Smooth muscle cell (in vitro differentiated cells): Measurements from ENCODE around the gene SERPINA3. TPM values are rescaled to one million over a fixed set of nuclear protein-coding genes. Genes with fewer than 3 reads are reported as not detected.

Source experiments
- DNase-seq: peaks from one replicate; lab custom pipeline; 2025; ENCODE audit not compliant: unreplicated experiment; lab: John Stamatoyannopoulos, UW
- H2AFZ ChIP-seq: fragments of 200-600 bp; sonication (generic); 2 replicates; pipeline ENCODE4 v1.6.0; 2016; ENCODE audit warnings: antibody characterized with exemption, low read depth, mild to moderate bottlenecking
- H3F3A ChIP-seq: fragments of 200-600 bp; sonication (generic); 2 replicates; pipeline ENCODE4 v1.6.0; 2017; ENCODE audit warnings: antibody characterized with exemption, low read depth
- H3K27ac ChIP-seq: fragments of 200-600 bp; sonication (generic); 2 replicates; pipeline ENCODE4 v1.5.1; 2016; ENCODE audit warnings: low read depth, mild to moderate bottlenecking
- H3K27me3 ChIP-seq: fragments of 200-600 bp; sonication (generic); 2 replicates; pipeline ENCODE4 v1.6.1; 2016; ENCODE audit warnings: low read depth, mild to moderate bottlenecking
- H3K36me3 ChIP-seq: fragments of 200-600 bp; sonication (generic); 2 replicates; pipeline ENCODE4 v1.5.1; 2016; ENCODE audit warnings: low read depth
- H3K4me1 ChIP-seq: fragments of 200-600 bp; sonication (generic); 2 replicates; pipeline ENCODE4 v1.5.1; 2016; ENCODE audit warnings: low read depth
- H3K4me2 ChIP-seq: fragments of 200-600 bp; sonication (generic); 2 replicates; pipeline ENCODE4 v1.6.0; 2016; ENCODE audit warnings: mild to moderate bottlenecking
- H3K4me3 ChIP-seq: fragments of 200-600 bp; sonication (generic); 2 replicates; pipeline ENCODE4 v1.5.1; 2016; ENCODE audit warnings: mild to moderate bottlenecking
- H3K79me2 ChIP-seq: fragments of 200-600 bp; sonication (generic); 2 replicates; pipeline ENCODE4 v1.6.0; 2016; ENCODE audit warnings: low read depth, mild to moderate bottlenecking
- H3K9ac ChIP-seq: fragments of 200-600 bp; sonication (generic); 2 replicates; pipeline ENCODE4 v1.6.0; 2016; ENCODE audit warnings: low read depth
- H3K9me3 ChIP-seq: fragments of 200-600 bp; sonication (generic); replicated peaks from 2 replicates; pipeline ENCODE4 v1.5.1; 2016; ENCODE audit warnings: low read depth
- H4K20me1 ChIP-seq: fragments of 200-600 bp; sonication (generic); 2 replicates; pipeline ENCODE4 v1.6.0; 2016; ENCODE audit warnings: low read depth
- WGBS: methylation state at CpG from one replicate; pipeline ENCODE4 v1.1.7; 2016; ENCODE audit warnings: low lambda C conversion rate; 5-methylcytosine and 5-hydroxymethylcytosine counted together
- polyA plus RNA-seq: library from polyadenylated mRNA; unstranded; fragments of >200 nt; fragmentation: Nextera tagmentation; extraction: Ambion mirVana; gene quantifications from 2 replicates; pipeline ENCODE4 v1.2.1, GENCODE V29; 2016
- total RNA-seq: library from RNA; depleted of rRNA; stranded (reverse); fragments of >200 nt; gene quantifications from 2 replicates; pipeline ENCODE4 v1.2.3, GENCODE V29; 2014
- TF ChIP-seq, protein P1 (sequence below): fragments of 200-600 bp; sonication (generic); IDR thresholded peaks from 2 replicates; pipeline ENCODE4 v1.5.1; 2017; ENCODE audit warnings: borderline replicate concordance, mild to moderate bottlenecking, antibody characterized with exemption; ENCODE audit not compliant: insufficient read depth, poor library complexity, severe bottlenecking

Gene SERPINA3
- total and polyA plus RNA-seq, 2 experiments from 2014 or later: 0.45 to 3.2 TPM

DNA sequence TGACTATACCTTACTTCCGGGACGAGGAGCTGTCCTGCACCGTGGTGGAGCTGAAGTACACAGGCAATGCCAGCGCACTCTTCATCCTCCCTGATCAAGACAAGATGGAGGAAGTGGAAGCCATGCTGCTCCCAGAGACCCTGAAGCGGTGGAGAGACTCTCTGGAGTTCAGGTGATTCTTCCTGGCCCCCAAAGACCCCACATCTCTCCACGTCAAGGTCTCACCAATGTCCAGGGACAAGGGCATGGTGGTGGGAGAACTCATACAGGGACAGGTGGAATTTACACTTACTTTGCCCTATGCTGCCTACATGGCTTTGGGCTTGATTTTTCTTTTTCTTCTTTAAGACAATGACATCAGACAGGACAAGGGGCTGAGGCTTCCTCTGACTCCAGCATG lies 7.1 kb downstream of the SERPINA3 start:
- TF ChIP-seq, protein P1, sequence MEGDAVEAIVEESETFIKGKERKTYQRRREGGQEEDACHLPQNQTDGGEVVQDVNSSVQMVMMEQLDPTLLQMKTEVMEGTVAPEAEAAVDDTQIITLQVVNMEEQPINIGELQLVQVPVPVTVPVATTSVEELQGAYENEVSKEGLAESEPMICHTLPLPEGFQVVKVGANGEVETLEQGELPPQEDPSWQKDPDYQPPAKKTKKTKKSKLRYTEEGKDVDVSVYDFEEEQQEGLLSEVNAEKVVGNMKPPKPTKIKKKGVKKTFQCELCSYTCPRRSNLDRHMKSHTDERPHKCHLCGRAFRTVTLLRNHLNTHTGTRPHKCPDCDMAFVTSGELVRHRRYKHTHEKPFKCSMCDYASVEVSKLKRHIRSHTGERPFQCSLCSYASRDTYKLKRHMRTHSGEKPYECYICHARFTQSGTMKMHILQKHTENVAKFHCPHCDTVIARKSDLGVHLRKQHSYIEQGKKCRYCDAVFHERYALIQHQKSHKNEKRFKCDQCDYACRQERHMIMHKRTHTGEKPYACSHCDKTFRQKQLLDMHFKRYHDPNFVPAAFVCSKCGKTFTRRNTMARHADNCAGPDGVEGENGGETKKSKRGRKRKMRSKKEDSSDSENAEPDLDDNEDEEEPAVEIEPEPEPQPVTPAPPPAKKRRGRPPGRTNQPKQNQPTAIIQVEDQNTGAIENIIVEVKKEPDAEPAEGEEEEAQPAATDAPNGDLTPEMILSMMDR: no peak
- Histone ChIP-seq H2AFZ (no peak overlapping the region), H3F3A (no peaks in the 10 kb centered on the region), H4K20me1 (no peaks in the 10 kb centered on the region), H3K79me2 (no peaks in the 10 kb centered on the region), H3K27ac (no peak overlapping the region), H3K4me3 (no peak overlapping the region), H3K4me2 (no peak overlapping the region), H3K36me3 (no peaks in the 10 kb centered on the region), H3K4me1 (no peaks in the 10 kb centered on the region), H3K9ac (no peak overlapping the region), H3K9me3 (peaks cover 3% of the 10 kb centered on the region), H3K27me3 (peaks cover 9% of the 10 kb centered on the region)
- WGBS: 86% methylated on average over 6 of the region's 6 CpGs
- no peak for DNase-seq

DNA sequence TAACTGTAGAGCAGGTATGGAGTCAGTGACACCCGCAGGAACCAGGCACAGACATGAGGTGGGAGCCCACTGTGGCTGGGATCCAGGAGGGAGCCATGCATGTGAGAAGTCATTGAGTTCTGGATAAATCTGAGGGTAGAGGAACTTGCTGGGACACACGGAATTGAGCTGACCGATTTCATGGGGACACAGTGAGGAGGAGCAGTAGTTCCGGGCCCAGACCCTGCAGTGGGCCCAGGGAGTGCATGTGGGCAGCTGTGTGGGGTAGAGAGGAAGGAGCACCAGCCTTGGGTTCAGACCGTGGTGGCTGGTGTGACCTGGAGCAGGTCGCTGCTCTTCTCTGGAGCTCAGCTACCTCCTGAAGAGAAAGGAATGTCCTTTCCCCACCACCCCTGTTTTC lies 8.4 kb downstream of the SERPINA3 start:
- no peaks in the 10 kb centered on the region for H3K36me3 ChIP-seq
- WGBS: 80% methylated on average over 6 of the region's 6 CpGs
- no peak overlapping the region for H2AFZ ChIP-seq
- no peak overlapping the region for H3K4me3 ChIP-seq
- H3K27me3 ChIP-seq: peaks cover 21% of the 10 kb centered on the region
- H3K79me2 ChIP-seq: no peaks in the 10 kb centered on the region
- H3K9ac ChIP-seq: no peak overlapping the region
- peaks cover 3% of the 10 kb centered on the region for H3K9me3 ChIP-seq
- H3K4me1 ChIP-seq: no peaks in the 10 kb centered on the region
- no peak for DNase-seq
- H3F3A ChIP-seq: no peaks in the 10 kb centered on the region
- H3K27ac ChIP-seq: no peak overlapping the region
- TF ChIP-seq, protein P1: no peak
- no peak overlapping the region for H3K4me2 ChIP-seq
- H4K20me1 ChIP-seq: no peaks in the 10 kb centered on the region

DNA sequence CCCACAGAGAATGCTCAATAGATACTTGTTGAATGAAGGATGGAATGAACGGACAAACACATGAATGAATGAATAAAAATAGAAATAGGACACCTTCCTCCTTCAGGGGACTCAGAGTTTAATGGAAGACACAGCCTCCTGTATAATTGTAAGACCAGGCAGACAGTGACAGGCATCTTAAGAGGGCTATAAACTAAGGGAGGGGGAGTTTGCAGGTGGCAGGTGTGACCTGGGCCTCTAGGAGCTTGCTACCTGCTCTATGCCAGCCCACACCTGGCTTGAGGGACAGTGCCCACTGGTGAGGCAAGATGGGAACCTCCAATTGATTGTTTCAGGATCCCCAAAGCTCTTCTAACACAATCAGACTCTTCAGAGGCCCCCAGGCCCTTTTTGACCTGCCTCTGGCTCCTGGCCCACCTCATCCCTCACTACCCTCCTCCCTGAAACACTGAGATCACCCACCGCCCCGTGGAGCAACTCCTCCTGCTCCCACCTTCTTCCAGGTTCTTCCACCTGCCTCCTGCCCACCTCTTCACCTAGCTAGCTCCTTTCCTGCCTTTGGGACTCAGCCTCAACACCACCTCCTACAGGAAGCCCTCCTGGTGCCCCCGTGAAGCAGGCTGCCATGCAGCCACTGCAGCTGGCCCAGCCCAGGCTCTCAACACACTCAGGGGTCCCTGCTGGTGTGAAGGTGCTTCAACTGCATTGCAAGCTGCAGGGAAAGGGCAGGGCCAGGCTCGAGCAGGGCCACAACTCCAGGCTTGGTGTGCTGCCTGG lies 9.4 kb downstream of the SERPINA3 start:
- H3K4me3 ChIP-seq: no peak overlapping the region
- no peaks in the 10 kb centered on the region for H4K20me1 ChIP-seq
- H3K36me3 ChIP-seq: no peaks in the 10 kb centered on the region
- no peak overlapping the region for H3K27ac ChIP-seq
- H3K4me2 ChIP-seq: no peak overlapping the region
- H3F3A ChIP-seq: no peaks in the 10 kb centered on the region
- no peaks in the 10 kb centered on the region for H3K4me1 ChIP-seq
- TF ChIP-seq, protein P1: no peak
- DNase-seq: no peak
- H3K79me2 ChIP-seq: no peaks in the 10 kb centered on the region
- WGBS: 82% methylated on average over 5 of the region's 5 CpGs
- H2AFZ ChIP-seq: no peak overlapping the region
- no peak overlapping the region for H3K9ac ChIP-seq
- H3K27me3 ChIP-seq: peaks cover 23% of the 10 kb centered on the region
- H3K9me3 ChIP-seq: peaks cover 3% of the 10 kb centered on the region
